Pancreas (tissue), 10 donors: ENCODE data around the gene GRK5. TPM values are rescaled to one million over a fixed set of nuclear protein-coding genes. Genes with fewer than 3 reads are reported as not detected.

Source experiments
- ATAC-seq, 4 donors: fragments of 200-7000 bp; cut with Tn5 transposase; one replicate each; pipeline versions ENCODE4 v1.8.0 to v1.9.1; 2020; ENCODE audit warnings: mild to moderate bottlenecking in 4 of 4, moderate library complexity in 4 of 4
- DNase-seq, 6 donors: peaks; one replicate each; pipeline ENCODE4 v3.0.0-alpha.2; 2020
- FAIRE-seq: peaks from 2 replicates; lab custom pipeline; 2012; peaks lifted over from hg19 to GRCh38; lab: Jason Lieb, UNC
- H3K27ac ChIP-seq, 4 donors: fragments of 200-600 bp; sonication (generic); 1 replicate in 3 of 4; 2 replicates in 1 of 4; pipeline versions ENCODE4 v1.5.0 to v1.8.0; 2020
- H3K27me3 ChIP-seq, 4 donors: fragments of 200-600 bp; one replicate each; pipeline ENCODE4 v1.8.0; 2021
- H3K36me3 ChIP-seq, 3 donors: fragments of 200-600 bp; sonication (generic) in 1 of 3; one replicate each; pipeline versions ENCODE4 v1.5.0 to v1.8.0; 2020 to 2021
- H3K4me1 ChIP-seq, 3 donors: fragments of 200-600 bp; one replicate each; pipeline ENCODE4 v1.8.0; 2021
- H3K4me3 ChIP-seq, 4 donors: fragments of 200-600 bp; sonication (generic) in 2 of 4; one replicate each; pipeline versions ENCODE4 v1.5.0 to v1.8.0; 2020 to 2021
- H3K9me3 ChIP-seq, 4 donors: fragments of 200-600 bp; one replicate each; pipeline ENCODE4 v1.8.0; 2021
- CTCF ChIP-seq, 4 donors: fragments of 200-600 bp; sonication (generic) in 3 of 4; IDR thresholded peaks; one replicate each; pipeline versions ENCODE4 v1.5.0 to v1.8.0; 2021; ENCODE audit warnings: antibody characterized with exemption in 4 of 4
- WGBS, 2 donors: extraction: QIAGEN DNeasy Blood & Tissue Kit; methylation state at CpG; one replicate each; pipeline ENCODE4 v1.1.7; 2013; 5-methylcytosine and 5-hydroxymethylcytosine counted together
- intact Hi-C, 3 donors: fragments of 100-400 bp; cut with DNase I; formaldehyde crosslinking; loops; one replicate each; pipeline versions ENCODE4 v1.11.1 to v1.14.2; 2022
- polyA plus RNA-seq, 2 donors: library from polyadenylated mRNA; stranded (reverse); fragments of 200-250 nt; gene quantifications; one replicate each; pipeline ENCODE4 v1.2.3, GENCODE V29; 2013
- total RNA-seq, 6 donors: library from RNA; stranded (reverse); fragmentation: NEBNext Ultra II Directional in 4 of 6; extraction: Animal tissue kit (Norgen Biotek cat#: 25700) in 4 of 6; gene quantifications; one replicate each; pipeline versions ENCODE4 v1.2.1 to v1.2.4, GENCODE V29; 2021 to 2023
- donor health status: healthy with polysubstance abuse.
- donor health status: DM: no; HTN: no; CAD: no; lungs with moderate emphysema.
- donor health status: DM: no; HTN: no; CAD: no.
- donor health status: control.
- donor health status: control.
- donor health status: Bipolar disorder and iron deficiency.
- donor health status: DM: yes; HTN: yes; CAD: no.
- donor health status: DM: no; HTN: no; CAD: no.
- donor health status: DM: no; HTN: no; CAD: no.
- donor health status: DM: yes; HTN: yes; CAD: no.

Gene GRK5
- total and polyA plus RNA-seq, 8 donors: 1.4 to 6.0 (median 2.5) TPM

- Histone ChIP-seq H3K4me3 (no peak overlapping the region), H3K4me1 (peaks cover 11 to 18% (median 16%) of the 10 kb centered on the region in 3 donors), H3K27ac (peak overlapping the region in 3 of 4 donors; percentile 5 to 64 (median 58)), H3K27me3 (no peaks in the 10 kb centered on the region), H3K9me3 (no peaks in the 10 kb centered on the region), H3K36me3 (no peaks in the 10 kb centered on the region)
- intact Hi-C loops: no loop called here
- WGBS, 2 donors: 46 to 48% methylated on average over 4 of the region's 4 CpGs
- no peak for TF ChIP-seq CTCF (IDR thresholded peaks at IDR 0.05)
- FAIRE-seq (no peak), ATAC-seq (peak; percentile 90 to 95 (median 92)), DNase-seq (peak; percentile 72 to 93 (median 90))
Measured at GRCh38 chr10:119296703-119297102, 89.3 kb downstream of the GRK5 start.

- TF ChIP-seq CTCF (IDR thresholded peaks at IDR 0.05): no peak
- WGBS, 2 donors: 65 to 70% methylated on average over 5 of the region's 5 CpGs
- Histone ChIP-seq H3K27ac (peak overlapping the region; percentile 5 to 64 (median 48)), H3K4me3 (no peak overlapping the region), H3K4me1 (peaks cover 18 to 25% (median 23%) of the 10 kb centered on the region in 3 donors), H3K27me3 (no peaks in the 10 kb centered on the region), H3K9me3 (no peaks in the 10 kb centered on the region), H3K36me3 (no peaks in the 10 kb centered on the region)
- intact Hi-C loops: no loop called here
- FAIRE-seq (no peak), DNase-seq (peak in 1 of 6 donors; percentile 16), ATAC-seq (peak; percentile 11 to 38 (median 28))
Measured at GRCh38 chr10:119297207-119297968, 90.0 kb downstream of the GRK5 start.

- no peak for ATAC-seq
- DNase-seq: no peak
- FAIRE-seq: no peak
- Histone ChIP-seq H3K4me1 (peaks cover 24 to 35% (median 27%) of the 10 kb centered on the region in 3 donors), H3K36me3 (no peaks in the 10 kb centered on the region), H3K27ac (no peak overlapping the region), H3K9me3 (no peaks in the 10 kb centered on the region), H3K27me3 (no peaks in the 10 kb centered on the region), H3K4me3 (no peak overlapping the region)
- TF ChIP-seq CTCF (IDR thresholded peaks at IDR 0.05): no peak
- intact Hi-C loops: no loop called here
- 85 to 89% methylated on average over 4 of the region's 4 CpGs for WGBS, 2 donors
Measured at GRCh38 chr10:119298810-119299209, 91.4 kb downstream of the GRK5 start.

DNA sequence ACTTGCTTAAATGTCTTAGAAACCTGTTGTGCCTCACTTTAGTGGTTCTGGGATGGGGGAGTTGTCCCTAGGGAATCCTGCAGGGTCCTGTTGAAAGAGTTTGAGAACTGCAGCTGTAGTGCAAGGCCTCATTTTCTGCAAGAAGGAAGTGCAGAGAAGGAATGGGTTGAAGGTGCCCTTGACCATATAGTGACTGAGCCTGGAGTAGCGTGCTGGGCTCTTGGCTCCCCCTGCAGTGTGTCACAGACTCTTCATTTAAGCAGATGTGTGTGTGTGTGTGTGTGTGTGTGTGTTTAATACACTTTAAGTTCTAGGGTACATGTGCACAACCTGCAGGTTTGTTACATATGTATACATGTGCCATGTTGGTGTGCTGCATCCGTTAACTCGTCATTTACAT, 92.2 kb downstream of the GRK5 start:
- TF ChIP-seq CTCF (IDR thresholded peaks at IDR 0.05): no peak
- H3K27ac ChIP-seq: no peak overlapping the region
- DNase-seq (no peak), ATAC-seq (peak in 1 of 4 donors; percentile 12), FAIRE-seq (no peak)
- 71 to 77% methylated on average over 3 of the region's 3 CpGs for WGBS, 2 donors
- peaks cover 24 to 35% (median 27%) of the 10 kb centered on the region in 3 donors for H3K4me1 ChIP-seq
- no peaks in the 10 kb centered on the region for H3K36me3 ChIP-seq
- H3K4me3 ChIP-seq: no peak overlapping the region
- H3K27me3 ChIP-seq: no peaks in the 10 kb centered on the region
- H3K9me3 ChIP-seq: no peaks in the 10 kb centered on the region
- intact Hi-C loops: no loop called here

GRCh38 chr10:119301397-119301796, 94.0 kb downstream of the GRK5 start:
- no peak for ATAC-seq
- H3K27ac ChIP-seq: peak overlapping the region in 1 of 4 donors; percentile 22
- intact Hi-C loops: no loop called here

More at GRCh38 chr10:119301397-119301796, 94.0 kb downstream of the GRK5 start:
- Histone ChIP-seq H3K36me3 (no peaks in the 10 kb centered on the region), H3K27me3 (no peaks in the 10 kb centered on the region), H3K4me3 (no peak overlapping the region), H3K4me1 (peaks cover 21 to 33% (median 27%) of the 10 kb centered on the region in 3 donors), H3K9me3 (no peaks in the 10 kb centered on the region)
- DNase-seq (no peak), FAIRE-seq (no peak)
- WGBS, 2 donors: 75 to 77% methylated on average over 8 of the region's 8 CpGs
- TF ChIP-seq CTCF (IDR thresholded peaks at IDR 0.05): no peak
